ENCODE measurements around the gene TRMT61A. TPM values are rescaled to one million over a fixed set of nuclear protein-coding genes. Genes with fewer than 3 reads are reported as not detected.

Gene TRMT61A
- total and polyA plus RNA-seq, 9 of the 15 experiments (the other 6 are each of a cell fraction or from before 2014, with no cell fraction given), result 0.10 to 24.8 (median 5.1) TPM

DNA sequence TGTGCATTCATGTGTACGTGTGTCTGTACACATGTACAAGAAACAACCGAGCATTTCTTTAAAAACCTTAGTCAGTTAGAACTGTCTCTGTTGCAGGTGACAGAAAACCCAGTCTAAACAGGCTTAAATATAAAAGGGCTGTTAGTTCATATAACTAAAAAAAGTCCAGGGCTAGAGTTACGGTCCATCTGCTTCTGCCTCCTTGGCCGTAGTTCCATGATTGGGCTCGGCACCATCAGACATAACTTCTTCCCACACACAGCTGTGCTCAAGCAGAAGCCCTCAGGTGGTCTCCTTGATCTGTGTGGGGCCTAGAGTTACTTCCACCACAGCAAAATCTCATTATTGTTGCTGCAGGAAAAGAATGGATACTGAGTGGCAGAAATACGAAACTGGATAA is 40.9 kb upstream of the TRMT61A start (continued):
- TF ChIP-seq USF2 (CRISPR knock-in tag; IDR thresholded peaks at IDR 0.05), result no peak
- TF ChIP-seq ZNF175 (CRISPR knock-in tag; IDR thresholded peaks at IDR 0.05; ENCODE audit: low read depth), result no peak
- TF ChIP-seq ZNF384 (IDR thresholded peaks at IDR 0.05; ENCODE audit: low read depth, low read length), result no peak
- no peak for TF ChIP-seq ZNF717 (CRISPR knock-in tag; IDR thresholded peaks at IDR 0.05)
- TF ChIP-seq, protein P1, sequence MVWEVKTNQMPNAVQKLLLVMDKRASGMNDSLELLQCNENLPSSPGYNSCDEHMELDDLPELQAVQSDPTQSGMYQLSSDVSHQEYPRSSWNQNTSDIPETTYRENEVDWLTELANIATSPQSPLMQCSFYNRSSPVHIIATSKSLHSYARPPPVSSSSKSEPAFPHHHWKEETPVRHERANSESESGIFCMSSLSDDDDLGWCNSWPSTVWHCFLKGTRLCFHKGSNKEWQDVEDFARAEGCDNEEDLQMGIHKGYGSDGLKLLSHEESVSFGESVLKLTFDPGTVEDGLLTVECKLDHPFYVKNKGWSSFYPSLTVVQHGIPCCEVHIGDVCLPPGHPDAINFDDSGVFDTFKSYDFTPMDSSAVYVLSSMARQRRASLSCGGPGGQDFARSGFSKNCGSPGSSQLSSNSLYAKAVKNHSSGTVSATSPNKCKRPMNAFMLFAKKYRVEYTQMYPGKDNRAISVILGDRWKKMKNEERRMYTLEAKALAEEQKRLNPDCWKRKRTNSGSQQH (CRISPR knock-in tag; IDR thresholded peaks at IDR 0.05), result no peak
- TF ChIP-seq GTF2E2 (tag; IDR thresholded peaks at IDR 0.05), result no peak
- TF ChIP-seq, protein P2, sequence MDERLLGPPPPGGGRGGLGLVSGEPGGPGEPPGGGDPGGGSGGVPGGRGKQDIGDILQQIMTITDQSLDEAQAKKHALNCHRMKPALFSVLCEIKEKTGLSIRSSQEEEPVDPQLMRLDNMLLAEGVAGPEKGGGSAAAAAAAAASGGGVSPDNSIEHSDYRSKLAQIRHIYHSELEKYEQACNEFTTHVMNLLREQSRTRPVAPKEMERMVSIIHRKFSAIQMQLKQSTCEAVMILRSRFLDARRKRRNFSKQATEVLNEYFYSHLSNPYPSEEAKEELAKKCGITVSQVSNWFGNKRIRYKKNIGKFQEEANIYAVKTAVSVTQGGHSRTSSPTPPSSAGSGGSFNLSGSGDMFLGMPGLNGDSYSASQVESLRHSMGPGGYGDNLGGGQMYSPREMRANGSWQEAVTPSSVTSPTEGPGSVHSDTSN (CRISPR knock-in tag; IDR thresholded peaks at IDR 0.05; ENCODE audit: low read depth), result no peak
- TF ChIP-seq, protein P2 (tag; conservative IDR thresholded peaks at IDR 0.05; ENCODE audit: low read depth), result no peak
- TF ChIP-seq CCAR2 (IDR thresholded peaks at IDR 0.05; ENCODE audit: low read depth, low read length), result no peak

All from K562 (cell line).